Nucleus accumbens (tissue), 56 donors: Measurements from ENCODE around the gene CNTRL.
A peak's percentile ranks its signal among the peaks of the same experiment; 100 is the strongest.

ENCODE experiments used
- DNase-seq, 56 donors: peaks; one replicate each; lab custom pipeline; 2025; lab: John Stamatoyannopoulos, UW

CNTRL gene

DNA sequence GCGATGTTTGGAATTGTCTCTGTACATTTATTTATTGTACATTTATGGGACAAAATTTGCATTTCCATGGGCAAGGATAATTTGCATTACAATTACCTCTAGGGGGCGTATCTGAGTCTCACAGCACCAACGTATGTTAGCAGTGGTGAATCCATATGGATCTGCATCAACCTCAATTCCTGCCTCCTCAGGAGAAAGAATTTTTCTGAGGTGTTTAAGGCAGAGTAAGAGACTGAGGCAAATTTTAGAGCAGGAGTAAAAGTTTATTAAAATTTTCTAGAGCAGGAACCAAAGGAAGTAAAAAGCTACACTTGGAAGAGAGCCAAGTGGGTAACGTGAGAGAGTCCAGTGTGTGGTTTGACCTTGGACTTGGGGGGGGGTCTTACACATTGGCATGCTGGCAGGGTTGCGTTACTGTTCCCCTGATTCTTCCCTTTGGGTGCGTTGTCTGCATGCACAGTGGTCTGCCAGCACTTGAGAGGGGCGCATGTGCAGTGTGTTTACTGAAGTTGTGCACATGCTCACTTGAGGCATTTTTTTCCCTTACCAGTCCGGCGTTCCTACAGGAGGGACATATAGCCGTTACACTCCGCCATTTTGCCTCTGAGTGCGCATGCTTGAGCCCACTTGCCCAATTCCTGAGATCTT lies 147.9 kb downstream of the CNTRL start:
- DNase-seq, result peak in 1 of 56 donors; percentile 14

GRCh38 chr9:121225240-121225639 lies 150.5 kb downstream of the CNTRL start:
- DNase-seq, result no peak

DNA sequence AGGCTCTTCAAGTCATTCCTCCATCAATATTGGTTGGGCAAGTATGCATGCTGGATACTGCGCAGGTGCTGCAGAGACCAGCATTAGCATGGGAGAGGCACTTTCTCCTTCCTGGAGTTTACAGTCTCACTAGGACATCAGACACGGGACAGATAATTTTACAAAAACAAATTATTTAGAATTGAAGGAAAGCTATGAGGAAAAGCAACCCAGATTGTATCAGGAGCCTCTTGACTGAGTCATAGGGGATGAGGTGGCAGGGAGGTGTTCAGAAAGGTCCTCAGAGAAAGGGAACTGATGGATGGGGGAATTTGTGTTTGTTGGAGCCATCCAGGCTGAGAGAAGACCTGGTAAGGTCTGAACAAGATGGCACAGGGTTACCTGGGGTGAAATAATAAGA lies 151.4 kb downstream of the CNTRL start:
- DNase-seq, result no peak
